Naive thymus-derived CD4-positive, alpha-beta T cell (primary cell): Measurements from ENCODE around the gene ZNF778. TPM values are rescaled to one million over a fixed set of nuclear protein-coding genes. Genes with fewer than 3 reads are reported as not detected.

ENCODE experiments used
- ATAC-seq: fragments of 150-1000 bp; cut with Tn5 transposase; 2 replicates; pipeline ENCODE4 v1.10.0; 2021; ENCODE audit warnings: mild to moderate bottlenecking, moderate library complexity
- CTCF ChIA-PET: fragments of 350-600 bp; sonication (Branson Sonifier 250); formaldehyde crosslinking; loops from one replicate; lab custom pipeline; 2021; ENCODE audit warnings: antibody characterized with exemption; lab: Charles Lee
- POLR2A ChIA-PET: fragments of 350-600 bp; sonication (Branson Sonifier 250); formaldehyde crosslinking; loops from one replicate; lab custom pipeline; 2021; ENCODE audit warnings: antibody characterized with exemption, inconsistent platforms; lab: Charles Lee
- DNase-seq, 9 donors: peaks; one replicate each; pipeline versions ENCODE4 v3.0.0 to v3.0.0-alpha.2; 2020 to 2022; ENCODE audit warnings: mixed read lengths in 1 of 9
- H3K27ac ChIP-seq: one replicate; pipeline ENCODE4 v1.7.0; 2013; ENCODE audit warnings: mild to moderate bottlenecking, low read depth, low read length, moderate library complexity
- H3K27me3 ChIP-seq, 2 donors: one replicate each; pipeline ENCODE4 v1.7.0; 2013; ENCODE audit warnings: low read length in 2 of 2, mild to moderate bottlenecking in 2 of 2, moderate library complexity in 2 of 2; ENCODE audit not compliant: control insufficient read depth in 2 of 2, insufficient read depth in 2 of 2
- H3K36me3 ChIP-seq, 3 experiments: 1 replicate in 2 of 3; 2 replicates in 1 of 3; pipeline ENCODE4 v1.7.0; 2013; ENCODE audit warnings: low read length in 3 of 3, mild to moderate bottlenecking in 3 of 3, moderate library complexity in 1 of 3; ENCODE audit not compliant: insufficient read depth in 3 of 3, control insufficient read depth in 2 of 3
- H3K4me1 ChIP-seq, 2 donors: one replicate each; pipeline ENCODE4 v1.7.0; 2013; ENCODE audit warnings: low read length in 2 of 2, mild to moderate bottlenecking in 2 of 2, moderate library complexity in 1 of 2; ENCODE audit not compliant: control insufficient read depth in 2 of 2, insufficient read depth in 2 of 2
- H3K4me3 ChIP-seq: 2 replicates; pipeline ENCODE4 v1.7.0; 2013; ENCODE audit warnings: mild to moderate bottlenecking, low read length
- H3K9me3 ChIP-seq, 3 experiments: 1 replicate in 2 of 3; 2 replicates in 1 of 3; pipeline ENCODE4 v1.7.0; 2013; ENCODE audit warnings: low read length in 3 of 3; ENCODE audit not compliant: control insufficient read depth in 2 of 3
- H3K27ac Mint-ChIP-seq, 9 donors: one replicate each; pipeline ENCODE4 v1.8.0; 2020 to 2022; ENCODE audit warnings: mixed read lengths in 9 of 9, mild to moderate bottlenecking in 8 of 9, moderate library complexity in 5 of 9, inconsistent platforms in 2 of 9
- H3K27me3 Mint-ChIP-seq, 5 donors: one replicate each; pipeline ENCODE4 v1.8.0; 2021 to 2022; ENCODE audit warnings: mixed read lengths in 5 of 5, mild to moderate bottlenecking in 1 of 5
- H3K36me3 Mint-ChIP-seq, 5 donors: one replicate each; pipeline ENCODE4 v1.8.0; 2020 to 2022; ENCODE audit warnings: mixed read lengths in 5 of 5, mild to moderate bottlenecking in 3 of 5, inconsistent platforms in 1 of 5
- H3K4me1 Mint-ChIP-seq, 7 donors: one replicate each; pipeline ENCODE4 v1.8.0; 2020 to 2022; ENCODE audit warnings: mixed read lengths in 7 of 7, mild to moderate bottlenecking in 3 of 7, inconsistent platforms in 1 of 7
- H3K4me3 Mint-ChIP-seq, 10 donors: one replicate each; pipeline ENCODE4 v1.8.0; 2020 to 2022; ENCODE audit warnings: mild to moderate bottlenecking in 10 of 10, mixed read lengths in 10 of 10, moderate library complexity in 6 of 10, inconsistent platforms in 2 of 10
- H3K9me3 Mint-ChIP-seq, 11 donors: one replicate each; pipeline ENCODE4 v1.8.0; 2020 to 2022; ENCODE audit warnings: mixed read lengths in 11 of 11, mild to moderate bottlenecking in 4 of 11, inconsistent platforms in 1 of 11, moderate library complexity in 1 of 11
- intact Hi-C, 2 donors: fragments of 100-400 bp; cut with micrococcal nuclease; formaldehyde crosslinking; loops; one replicate each; pipeline ENCODE4 v1.15.1; 2023
- polyA plus RNA-seq, 2 donors: library from polyadenylated mRNA; unstranded; fragments of 300-500 nt; fragmentation: Illumina TruSeq; gene quantifications; one replicate each; pipeline ENCODE4 v1.2.3, GENCODE V29; 2021
- total RNA-seq, 6 experiments: library from RNA in 5 of 6; stranded (reverse) in 5 of 6; gene quantifications; 1 replicate in 5 of 6; 2 replicates in 1 of 6; pipeline ENCODE4 v1.2.3 and lab custom pipeline; 2021 to 2026

Gene ZNF778
- total and polyA plus RNA-seq, 7 experiments from 2014 or later: 4.0 to 13.5 (median 6.5) TPM

DNA sequence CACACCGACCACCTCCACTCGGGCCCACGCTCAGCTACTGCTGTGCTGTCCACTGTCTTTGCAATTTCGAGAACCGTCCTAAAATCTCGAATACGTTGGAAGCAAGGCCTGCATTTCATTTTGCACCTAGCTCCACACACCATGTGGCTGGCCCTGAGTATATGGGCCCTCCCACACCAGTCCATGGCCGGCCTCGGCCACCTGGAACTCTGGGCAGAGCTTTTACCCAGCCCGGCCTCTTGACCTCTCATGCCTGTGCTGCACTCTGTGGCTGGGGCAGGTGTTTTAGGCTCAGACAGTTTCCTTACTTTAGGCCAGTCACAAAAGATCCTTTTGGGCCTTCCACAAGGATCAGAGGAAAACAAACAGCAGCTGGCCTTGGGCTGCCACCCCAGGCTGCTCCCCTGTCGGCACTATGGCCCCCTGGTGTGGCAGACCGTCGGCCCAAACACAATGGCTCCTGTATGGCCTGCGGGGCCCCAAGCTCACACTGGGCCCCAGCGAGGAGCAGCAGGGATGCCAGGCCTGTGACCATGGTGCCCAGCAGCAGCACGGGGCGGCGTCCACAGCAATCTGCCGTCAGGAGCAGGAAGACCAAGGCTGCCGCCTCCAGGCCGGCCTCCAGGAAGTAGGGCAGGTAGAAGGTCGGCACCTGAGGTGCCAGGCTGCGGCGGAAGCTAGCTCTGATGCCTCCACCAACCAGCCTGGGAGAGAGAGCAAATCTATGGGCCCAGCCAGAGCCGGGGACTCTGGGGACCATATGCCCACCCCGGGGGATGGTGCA is 19.7 kb upstream of the ZNF778 start:
- peaks cover 0 to 3% (median 0%) of the 10 kb centered on the region in 11 donors for H3K9me3 Mint-ChIP-seq
- intact Hi-C loops: no loop called here
- ChIA-PET POLR2A (no interaction called here), CTCF (interaction anchor here (1.1 kb wide), 1 partner anchor 13 kb away, joined by 3 read pairs; no protein-coding TSS in a partner anchor)
- no peak for ATAC-seq
- no peaks in the 10 kb centered on the region for H3K9me3 ChIP-seq
- no peak overlapping the region for H3K27ac Mint-ChIP-seq
- H3K27me3 ChIP-seq: peaks cover 0 to 4% of the 10 kb centered on the region in 2 donors
- no peak overlapping the region for H3K4me3 ChIP-seq
- no peak overlapping the region for H3K4me3 Mint-ChIP-seq
- DNase-seq: no peak
- H3K27ac ChIP-seq: no peak overlapping the region
- H3K27me3 Mint-ChIP-seq: peaks cover 3 to 23% (median 12%) of the 10 kb centered on the region in 5 donors
- H3K36me3 Mint-ChIP-seq: peaks cover 0 to under 1% (median 0%) of the 10 kb centered on the region in 5 donors
- H3K4me1 ChIP-seq: peaks cover 0 to 9% of the 10 kb centered on the region in 2 donors
- no peaks in the 10 kb centered on the region for H3K36me3 ChIP-seq
- peaks cover 0 to 18% (median 3%) of the 10 kb centered on the region in 7 donors for H3K4me1 Mint-ChIP-seq

DNA sequence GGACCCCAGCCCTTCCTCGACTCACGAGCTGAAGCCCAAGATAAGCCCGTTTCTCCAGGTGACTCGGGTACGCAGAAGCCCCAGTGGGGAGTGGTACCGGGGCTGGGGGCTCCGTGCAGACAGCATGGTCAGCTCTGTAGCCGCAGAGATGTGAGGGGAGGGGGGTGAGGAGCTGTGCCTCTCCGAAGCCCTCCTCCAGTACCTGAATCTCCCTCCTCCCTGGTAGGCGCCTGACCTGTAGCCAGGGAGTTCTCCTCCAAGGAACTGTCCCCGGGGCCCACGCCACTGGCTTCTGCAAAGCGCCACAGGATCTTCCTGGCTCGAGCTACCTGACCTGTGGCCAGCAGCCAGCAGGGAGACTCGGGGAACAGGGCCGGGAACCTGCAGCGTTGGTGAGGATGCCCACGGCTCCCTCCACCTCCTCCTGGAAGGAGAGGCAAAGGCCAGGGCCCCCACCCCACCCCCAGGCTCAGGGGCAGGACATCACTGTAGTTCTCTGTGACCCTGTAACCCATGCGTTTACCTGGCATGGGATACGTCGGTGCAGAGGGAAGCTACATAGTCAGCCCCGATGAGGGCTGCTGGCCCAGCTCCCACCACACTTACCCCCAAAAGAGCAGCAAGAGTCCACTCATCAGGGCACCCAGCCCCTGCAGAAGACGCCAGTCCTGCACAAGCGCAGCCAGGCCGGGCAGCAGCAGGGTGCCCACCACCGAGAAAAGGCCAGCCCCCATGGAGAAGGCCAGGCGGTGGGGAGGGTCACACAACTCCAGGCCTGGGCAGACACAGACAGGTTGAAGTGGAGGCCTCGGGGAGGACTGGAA is 18.9 kb upstream of the ZNF778 start:
- intact Hi-C loops: no loop called here
- peaks cover 12 to 31% (median 20%) of the 10 kb centered on the region in 5 donors for H3K27me3 Mint-ChIP-seq
- Histone ChIP-seq H3K4me1 (peaks cover 0 to 9% of the 10 kb centered on the region in 2 donors), H3K4me3 (no peak overlapping the region), H3K9me3 (no peaks in the 10 kb centered on the region), H3K27me3 (peaks cover 0 to 4% of the 10 kb centered on the region in 2 donors), H3K36me3 (no peaks in the 10 kb centered on the region), H3K27ac (no peak overlapping the region)
- peaks cover 0 to 6% (median 0%) of the 10 kb centered on the region in 5 donors for H3K36me3 Mint-ChIP-seq
- H3K9me3 Mint-ChIP-seq: peaks cover 0 to 7% (median 2%) of the 10 kb centered on the region in 11 donors
- DNase-seq: no peak
- POLR2A ChIA-PET: no interaction called here
- CTCF ChIA-PET: interaction anchor here (1.1 kb wide), 1 partner anchor 12 kb away, joined by 3 read pairs; no protein-coding TSS in a partner anchor
- no peak for ATAC-seq
- peaks cover 0 to 22% (median 9%) of the 10 kb centered on the region in 7 donors for H3K4me1 Mint-ChIP-seq
- no peak overlapping the region for H3K4me3 Mint-ChIP-seq
- no peak overlapping the region for H3K27ac Mint-ChIP-seq

DNA sequence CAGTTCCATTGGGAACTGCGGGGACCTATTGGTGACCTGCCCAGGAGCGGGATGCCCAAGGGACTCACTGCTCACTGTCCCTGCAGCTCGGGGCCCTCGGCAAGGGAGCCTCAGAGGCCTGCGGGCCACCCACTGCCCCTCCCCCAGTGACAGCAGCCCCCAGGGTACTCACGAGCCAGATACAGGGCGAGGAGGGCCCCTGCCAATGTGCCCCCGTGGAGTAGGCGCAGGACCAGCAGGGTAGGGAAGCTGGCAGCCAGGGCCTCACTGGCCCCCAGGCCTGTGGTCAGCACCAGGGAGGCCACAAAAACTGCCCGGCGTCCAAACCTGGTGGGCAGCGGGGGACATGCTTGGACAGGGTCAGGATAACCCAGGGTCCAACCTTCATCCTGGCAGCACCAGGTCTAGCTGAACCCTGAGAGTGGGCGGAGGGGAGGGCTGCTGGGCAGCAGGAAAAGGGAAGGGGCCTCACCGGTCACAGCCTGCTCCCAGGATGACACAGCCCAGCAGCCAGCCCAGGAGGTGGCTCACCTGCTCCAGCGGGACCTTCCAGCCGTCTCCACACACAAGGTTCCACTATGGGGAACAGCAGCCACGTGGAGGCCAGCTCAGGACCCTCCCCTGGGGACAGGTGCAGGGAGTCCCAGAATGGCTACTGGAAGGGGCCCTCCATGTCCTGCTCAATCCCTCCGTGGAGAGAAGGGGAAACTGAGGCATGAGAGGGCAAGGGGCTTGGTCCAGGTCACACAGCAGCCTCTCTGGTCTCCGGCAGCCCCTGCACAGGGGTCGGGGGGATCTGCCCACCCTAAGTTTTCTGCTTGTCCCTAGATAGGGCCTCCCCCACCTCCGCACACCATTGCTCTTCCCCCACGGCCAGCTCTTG is 18.0 kb upstream of the ZNF778 start:
- H3K27ac Mint-ChIP-seq: no peak overlapping the region
- ChIA-PET CTCF (no interaction called here), POLR2A (no interaction called here)
- Histone ChIP-seq H3K9me3 (no peaks in the 10 kb centered on the region), H3K27ac (no peak overlapping the region), H3K4me3 (no peak overlapping the region), H3K36me3 (no peaks in the 10 kb centered on the region), H3K27me3 (peaks cover 0 to 4% of the 10 kb centered on the region in 2 donors), H3K4me1 (peaks cover 0 to 9% of the 10 kb centered on the region in 2 donors)
- peak overlapping the region in 7 of 10 donors; percentile 29 to 74 (median 49) for H3K4me3 Mint-ChIP-seq
- peaks cover 0 to 7% (median 2%) of the 10 kb centered on the region in 11 donors for H3K9me3 Mint-ChIP-seq
- intact Hi-C loops: loop anchor here in 1 of 2 donors (2.0 to 5.0 kb wide), 2 partner anchors 29 to 82 kb away; partner anchors contain the start of gene CDH15
- peaks cover 18 to 40% (median 28%) of the 10 kb centered on the region in 5 donors for H3K27me3 Mint-ChIP-seq
- H3K4me1 Mint-ChIP-seq: peaks cover 0 to 22% (median 9%) of the 10 kb centered on the region in 7 donors
- peaks cover 0 to 6% (median 0%) of the 10 kb centered on the region in 5 donors for H3K36me3 Mint-ChIP-seq
- ATAC-seq (no peak), DNase-seq (no peak)

DNA sequence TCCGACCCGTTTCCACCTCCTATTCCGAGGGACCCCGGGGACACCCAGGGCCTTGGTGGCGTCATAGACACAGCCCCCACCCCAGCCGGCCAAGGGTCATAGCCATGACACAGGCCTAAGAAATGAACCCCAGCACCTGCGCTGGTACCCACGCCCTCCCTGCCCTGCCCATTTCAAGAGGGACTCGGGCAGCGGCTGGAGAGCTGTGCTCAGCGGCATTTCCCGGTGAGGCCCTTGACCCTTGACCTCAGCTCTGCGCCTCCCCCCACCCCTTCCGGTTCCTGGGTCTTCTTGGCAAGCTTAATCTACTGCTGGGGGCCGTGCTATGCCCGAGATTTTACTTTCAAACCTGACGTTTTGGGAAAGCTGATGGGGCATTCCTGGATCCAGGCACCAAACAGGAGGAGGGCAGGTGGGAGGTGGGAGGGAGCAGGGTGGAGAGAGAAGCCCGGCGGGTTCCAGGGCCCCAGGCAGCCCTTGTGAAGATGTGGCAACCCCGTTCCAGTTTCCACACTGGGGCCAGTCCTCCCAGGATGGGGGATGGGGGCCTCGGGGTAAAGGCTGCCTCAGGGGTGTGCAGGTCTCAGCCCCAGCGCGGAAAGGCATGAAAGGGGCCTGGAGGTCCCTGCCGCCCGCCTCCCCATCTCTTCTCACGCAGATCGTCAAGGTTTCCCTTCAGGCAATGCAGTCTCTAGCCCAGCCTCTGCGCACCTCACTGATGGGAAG is 17.2 kb upstream of the ZNF778 start, which contains the start of gene SLC22A31:
SLC22A31 (minus strand) TSS at position 414 of the 726 bp plus-strand sequence; CDS start at position 378, 36 bp downstream.
- H3K9me3 Mint-ChIP-seq: peaks cover 0 to 7% (median 2%) of the 10 kb centered on the region in 11 donors
- Histone ChIP-seq H3K27ac (no peak within 1 kb of the TSS), H3K27me3 (peaks cover 0 to 4% of the 10 kb centered on the region in 2 donors), H3K36me3 (no peaks in the 10 kb centered on the region), H3K4me3 (no peak within 1 kb of the TSS), H3K9me3 (no peaks in the 10 kb centered on the region), H3K4me1 (peaks cover 0 to 9% of the 10 kb centered on the region in 2 donors)
- H3K27ac Mint-ChIP-seq: peak within 1 kb of the TSS in 1 of 9 donors; percentile 55
- peak within 1 kb of the TSS; percentile 40 to 74 (median 58) for H3K4me3 Mint-ChIP-seq
- intact Hi-C loops: loop anchor here in 1 of 2 donors (2.0 to 5.0 kb wide), 2 partner anchors 29 to 83 kb away; partner anchors contain the start of gene CDH15
- peaks cover 18 to 46% (median 34%) of the 10 kb centered on the region in 5 donors for H3K27me3 Mint-ChIP-seq
- no peak for DNase-seq
- H3K4me1 Mint-ChIP-seq: peaks cover 0 to 22% (median 9%) of the 10 kb centered on the region in 7 donors
- ChIA-PET POLR2A (no interaction called here), CTCF (no interaction called here)
- no peak for ATAC-seq
- H3K36me3 Mint-ChIP-seq: peaks cover 0 to 6% (median 0%) of the 10 kb centered on the region in 5 donors

DNA sequence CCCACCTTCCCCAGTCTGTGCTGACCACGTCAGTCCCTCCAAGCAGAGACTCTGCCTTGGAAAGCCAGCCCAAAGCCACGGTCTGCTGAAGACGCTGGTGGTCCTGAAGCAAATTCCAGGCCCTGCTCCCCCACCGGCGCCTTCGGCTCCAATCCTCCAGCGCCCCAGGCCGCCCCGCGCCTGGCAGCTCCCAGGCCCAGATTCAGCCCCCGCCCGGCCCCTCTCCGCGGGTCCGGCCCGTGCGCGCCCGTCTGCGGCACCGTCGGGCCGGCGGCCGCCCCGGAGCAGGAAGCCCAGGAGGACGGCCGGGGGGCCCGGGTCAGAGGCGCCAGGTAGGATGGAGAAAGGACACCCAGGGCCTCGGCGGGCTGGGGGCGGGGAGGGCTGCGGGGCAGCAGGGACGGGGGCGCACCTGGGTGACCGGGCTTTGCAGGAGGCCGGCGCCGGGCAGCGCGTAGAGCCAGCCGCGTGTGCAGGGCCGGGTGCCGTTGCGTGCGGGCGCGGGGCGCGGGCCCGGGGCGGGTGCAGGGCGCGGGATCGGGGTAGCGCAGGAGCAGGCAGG is 16.6 kb upstream of the ZNF778 start:
- intact Hi-C loops: loop anchor here (1.0 to 5.0 kb wide), 7 partner anchors 8 to 84 kb away; partner anchors contain the start of genes CDH15 (in 2 of the 2) and ZNF778 (in 1 of the 2)
- Histone ChIP-seq H3K27me3 (peaks cover 0 to 4% of the 10 kb centered on the region in 2 donors), H3K9me3 (no peaks in the 10 kb centered on the region), H3K4me1 (peaks cover 0 to 9% of the 10 kb centered on the region in 2 donors), H3K27ac (no peak overlapping the region), H3K4me3 (no peak overlapping the region), H3K36me3 (no peaks in the 10 kb centered on the region)
- ChIA-PET CTCF (no interaction called here), POLR2A (no interaction called here)
- peaks cover 18 to 46% (median 34%) of the 10 kb centered on the region in 5 donors for H3K27me3 Mint-ChIP-seq
- H3K4me3 Mint-ChIP-seq: peak overlapping the region; percentile 40 to 70 (median 58)
- H3K36me3 Mint-ChIP-seq: peaks cover 0 to 6% (median 0%) of the 10 kb centered on the region in 5 donors
- DNase-seq: no peak
- H3K4me1 Mint-ChIP-seq: peaks cover 0 to 22% (median 9%) of the 10 kb centered on the region in 7 donors
- ATAC-seq: no peak
- H3K27ac Mint-ChIP-seq: peak overlapping the region in 1 of 9 donors; percentile 55
- H3K9me3 Mint-ChIP-seq: peaks cover 0 to 7% (median 2%) of the 10 kb centered on the region in 11 donors
